OCI-LY1 (cell line): ENCODE data around the gene OR2AT4.
"Not testable (repeated sequence)": the region's sequence is repeated elsewhere in the genome, so short reads cannot be mapped to it uniquely, and the experiment has no call there.

Experiments used
- H2AFZ ChIP-seq: fragments of 200-600 bp; sonication (generic), shearing (Covaris generic); 2 replicates; pipeline ENCODE4 v1.6.0; 2014; ENCODE audit warnings: antibody characterized with exemption, mild to moderate bottlenecking, low read length
- H3F3A ChIP-seq: fragments of 200-600 bp; sonication (generic), shearing (Covaris generic); 2 replicates; pipeline ENCODE4 v1.6.0; 2014; ENCODE audit warnings: mild to moderate bottlenecking, antibody characterized with exemption, low read length, moderate library complexity; ENCODE audit not compliant: insufficient read depth
- H3K27ac ChIP-seq: fragments of 200-600 bp; sonication (generic); 2 replicates; pipeline ENCODE4 v1.5.1; 2014; ENCODE audit warnings: low read length, mixed run types, mild to moderate bottlenecking, low read depth; ENCODE audit not compliant: poor library complexity, severe bottlenecking
- H3K27me3 ChIP-seq: fragments of 200-600 bp; sonication (generic); 2 replicates; pipeline ENCODE4 v1.6.0; 2014; ENCODE audit warnings: antibody characterized with exemption, mild to moderate bottlenecking, low read length, moderate library complexity; ENCODE audit not compliant: insufficient read depth
- H3K36me3 ChIP-seq: fragments of 200-600 bp; sonication (generic); 2 replicates; pipeline ENCODE4 v1.6.1; 2014; ENCODE audit warnings: mild to moderate bottlenecking, antibody characterized with exemption, low read length, moderate library complexity, mixed read lengths; ENCODE audit not compliant: insufficient read depth
- H3K4me1 ChIP-seq: fragments of 200-600 bp; sonication (generic); 2 replicates; pipeline ENCODE4 v1.5.1; 2014; ENCODE audit warnings: mild to moderate bottlenecking, low read length, moderate library complexity; ENCODE audit not compliant: insufficient read depth, severe bottlenecking
- H3K4me2 ChIP-seq: fragments of 200-600 bp; sonication (generic), shearing (Covaris generic); 2 replicates; pipeline ENCODE4 v1.6.1; 2014; ENCODE audit warnings: low read length
- H3K4me3 ChIP-seq: fragments of 200-600 bp; sonication (generic); 2 replicates; pipeline ENCODE4 v1.5.1; 2014; ENCODE audit warnings: low read length, low read depth, mild to moderate bottlenecking, mixed read lengths; ENCODE audit not compliant: poor library complexity, severe bottlenecking
- H3K79me2 ChIP-seq: fragments of 200-600 bp; shearing (Covaris generic); 2 replicates; pipeline ENCODE4 v1.6.1; 2016; ENCODE audit warnings: mixed run types, low read length, mixed read lengths; ENCODE audit not compliant: insufficient read depth
- H3K9ac ChIP-seq: fragments of 200-600 bp; sonication (generic), shearing (Covaris generic); 2 replicates; pipeline ENCODE4 v1.6.1; 2014; ENCODE audit warnings: mild to moderate bottlenecking, low read length, mixed read lengths
- H3K9me2 ChIP-seq: fragments of 200-600 bp; sonication (generic), shearing (Covaris generic); 2 replicates; pipeline ENCODE4 v1.6.1; 2014; ENCODE audit warnings: low read depth, mild to moderate bottlenecking, low read length, mixed read lengths
- H3K9me3 ChIP-seq: fragments of 200-600 bp; shearing (Covaris generic); 2 replicates; pipeline ENCODE4 v1.6.1; 2014; ENCODE audit warnings: low read length, mixed read lengths
- H4K20me1 ChIP-seq: fragments of 200-600 bp; sonication (generic), shearing (Covaris generic); 2 replicates; pipeline ENCODE4 v1.6.0; 2016; ENCODE audit warnings: mild to moderate bottlenecking, low read length; ENCODE audit not compliant: insufficient read depth
- EZH2 ChIP-seq: fragments of 200-600 bp; sonication (generic), shearing (Covaris generic); IDR thresholded peaks from 2 replicates; pipeline ENCODE4 v1.8.0; 2017; ENCODE audit warnings: borderline replicate concordance, mixed run types, mild to moderate bottlenecking, antibody characterized with exemption, low read length, moderate library complexity, mixed read lengths
- TF ChIP-seq, protein P1 (sequence below): fragments of 200-600 bp; sonication (generic), shearing (Covaris generic); IDR thresholded peaks from 2 replicates; pipeline ENCODE4 v1.5.1; 2017; ENCODE audit warnings: mild to moderate bottlenecking, antibody characterized with exemption, low read length, moderate library complexity, mixed read lengths

The OR2AT4 gene

DNA sequence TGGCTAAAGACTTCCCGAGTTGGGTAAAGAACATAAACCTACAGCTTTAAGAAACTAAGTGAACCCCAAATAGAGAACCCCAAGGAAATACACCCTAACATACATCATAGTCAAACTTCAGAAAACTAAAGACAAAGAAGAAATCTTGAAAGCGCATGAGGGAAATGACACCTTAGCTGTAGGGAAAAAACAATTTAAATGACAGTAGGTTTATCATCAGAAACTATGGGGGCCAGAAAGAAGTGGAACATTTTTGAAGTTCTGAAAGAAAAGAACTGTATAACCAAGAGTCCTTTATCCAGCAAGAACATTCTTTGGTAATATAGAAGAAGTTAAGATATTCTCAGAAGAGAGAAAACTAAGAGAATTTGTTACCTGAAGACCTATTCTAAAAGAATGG lies 15.5 kb upstream of the OR2AT4 start:
- no peak overlapping the region for H3K27ac ChIP-seq
- H3K4me2 ChIP-seq: no peak overlapping the region
- H3F3A ChIP-seq: no peaks in the 10 kb centered on the region
- no peak overlapping the region for H3K9ac ChIP-seq
- H3K9me3 ChIP-seq: 0 out of 2 replicates have a peak, but pooled peaks cover 2% of the 10 kb centered on the region
- no peaks in the 10 kb centered on the region for H3K79me2 ChIP-seq
- no peaks in the 10 kb centered on the region for H3K9me2 ChIP-seq
- H2AFZ ChIP-seq: no peak overlapping the region
- TF ChIP-seq EZH2: no peak
- TF ChIP-seq, protein P1, sequence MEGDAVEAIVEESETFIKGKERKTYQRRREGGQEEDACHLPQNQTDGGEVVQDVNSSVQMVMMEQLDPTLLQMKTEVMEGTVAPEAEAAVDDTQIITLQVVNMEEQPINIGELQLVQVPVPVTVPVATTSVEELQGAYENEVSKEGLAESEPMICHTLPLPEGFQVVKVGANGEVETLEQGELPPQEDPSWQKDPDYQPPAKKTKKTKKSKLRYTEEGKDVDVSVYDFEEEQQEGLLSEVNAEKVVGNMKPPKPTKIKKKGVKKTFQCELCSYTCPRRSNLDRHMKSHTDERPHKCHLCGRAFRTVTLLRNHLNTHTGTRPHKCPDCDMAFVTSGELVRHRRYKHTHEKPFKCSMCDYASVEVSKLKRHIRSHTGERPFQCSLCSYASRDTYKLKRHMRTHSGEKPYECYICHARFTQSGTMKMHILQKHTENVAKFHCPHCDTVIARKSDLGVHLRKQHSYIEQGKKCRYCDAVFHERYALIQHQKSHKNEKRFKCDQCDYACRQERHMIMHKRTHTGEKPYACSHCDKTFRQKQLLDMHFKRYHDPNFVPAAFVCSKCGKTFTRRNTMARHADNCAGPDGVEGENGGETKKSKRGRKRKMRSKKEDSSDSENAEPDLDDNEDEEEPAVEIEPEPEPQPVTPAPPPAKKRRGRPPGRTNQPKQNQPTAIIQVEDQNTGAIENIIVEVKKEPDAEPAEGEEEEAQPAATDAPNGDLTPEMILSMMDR: no peak
- no peaks in the 10 kb centered on the region for H3K4me1 ChIP-seq
- no peak overlapping the region for H3K4me3 ChIP-seq
- H3K36me3 ChIP-seq: no peaks in the 10 kb centered on the region
- no peaks in the 10 kb centered on the region for H3K27me3 ChIP-seq
- no peaks in the 10 kb centered on the region for H4K20me1 ChIP-seq

DNA sequence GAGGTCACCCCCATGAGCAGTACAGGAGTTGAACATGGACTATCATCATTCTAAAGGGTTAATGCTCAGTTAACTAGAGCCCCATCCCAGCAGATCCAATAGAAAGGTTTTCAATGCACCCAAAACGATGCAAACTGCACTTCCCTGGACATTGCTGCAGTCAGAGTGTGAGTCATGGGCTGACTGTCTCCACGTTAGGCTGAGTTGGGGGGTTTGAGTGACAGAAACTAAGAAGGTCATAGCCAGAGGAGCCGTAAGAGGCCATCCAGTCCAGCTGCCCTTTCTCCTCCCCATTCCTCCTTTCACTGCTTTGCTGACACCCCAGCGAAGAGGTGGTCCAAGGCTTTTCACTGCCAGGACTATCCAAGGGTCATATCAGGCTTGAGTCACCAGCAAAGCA lies 10.5 kb upstream of the OR2AT4 start:
- 0 out of 2 replicates have a peak, but pooled peaks cover 2% of the 10 kb centered on the region for H3K9me3 ChIP-seq

DNA sequence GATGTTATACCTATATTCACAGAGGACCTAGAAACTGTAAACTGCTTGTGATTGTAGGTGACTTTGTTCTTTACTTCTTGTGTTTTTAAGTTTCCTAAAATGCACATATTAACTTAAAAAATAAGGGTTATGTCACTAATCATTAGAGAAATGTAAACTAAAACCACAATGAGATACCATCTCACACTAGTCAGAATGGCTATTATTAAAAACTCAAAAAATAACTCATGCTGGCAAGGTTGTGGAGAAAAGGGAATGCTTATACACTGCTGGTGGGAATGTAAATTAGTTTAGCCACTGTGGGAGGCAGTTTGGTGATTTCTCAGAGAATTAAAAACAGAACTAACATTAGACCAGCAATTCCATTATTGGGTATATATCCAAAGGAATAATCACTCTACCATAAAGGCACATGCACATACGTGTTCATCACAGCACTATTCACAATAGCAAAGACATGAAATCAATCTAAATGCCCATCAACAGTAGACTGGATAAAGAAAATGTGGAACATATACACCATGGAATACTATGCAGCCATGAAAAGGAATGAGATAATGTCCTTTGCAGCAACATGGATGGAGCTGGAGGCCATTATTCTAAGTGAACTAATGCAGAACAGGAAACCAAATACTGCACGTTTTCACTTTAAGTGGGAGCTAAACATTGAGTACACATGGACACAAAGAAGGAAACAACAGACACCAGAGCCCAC lies 9.4 kb upstream of the OR2AT4 start:
- H3K4me1 ChIP-seq, H3K4me3 ChIP-seq, H2AFZ ChIP-seq, H3K9ac ChIP-seq, H3K27me3 ChIP-seq, H3K9me3 ChIP-seq, H3K36me3 ChIP-seq, H3K4me2 ChIP-seq, H3K27ac ChIP-seq, H4K20me1 ChIP-seq, H3K9me2 ChIP-seq, H3F3A ChIP-seq, H3K79me2 ChIP-seq: not testable (repeated sequence)

More for the DNA sequence above, 10.5 kb upstream of the OR2AT4 start:
- TF ChIP-seq, protein P1: no peak
- no peak for TF ChIP-seq EZH2
- H3K36me3 ChIP-seq: no peaks in the 10 kb centered on the region
- no peak overlapping the region for H3K4me3 ChIP-seq
- no peak overlapping the region for H3K27ac ChIP-seq
- H3K9me2 ChIP-seq: no peaks in the 10 kb centered on the region
- no peaks in the 10 kb centered on the region for H3K79me2 ChIP-seq
- no peaks in the 10 kb centered on the region for H3K4me1 ChIP-seq
- 0 out of 2 replicates have a peak, but pooled peaks cover 2% of the 10 kb centered on the region for H3F3A ChIP-seq
- no peak overlapping the region for H3K9ac ChIP-seq
- H2AFZ ChIP-seq: no peak overlapping the region
- no peaks in the 10 kb centered on the region for H4K20me1 ChIP-seq
- no peak overlapping the region for H3K4me2 ChIP-seq
- H3K27me3 ChIP-seq: no peaks in the 10 kb centered on the region

DNA sequence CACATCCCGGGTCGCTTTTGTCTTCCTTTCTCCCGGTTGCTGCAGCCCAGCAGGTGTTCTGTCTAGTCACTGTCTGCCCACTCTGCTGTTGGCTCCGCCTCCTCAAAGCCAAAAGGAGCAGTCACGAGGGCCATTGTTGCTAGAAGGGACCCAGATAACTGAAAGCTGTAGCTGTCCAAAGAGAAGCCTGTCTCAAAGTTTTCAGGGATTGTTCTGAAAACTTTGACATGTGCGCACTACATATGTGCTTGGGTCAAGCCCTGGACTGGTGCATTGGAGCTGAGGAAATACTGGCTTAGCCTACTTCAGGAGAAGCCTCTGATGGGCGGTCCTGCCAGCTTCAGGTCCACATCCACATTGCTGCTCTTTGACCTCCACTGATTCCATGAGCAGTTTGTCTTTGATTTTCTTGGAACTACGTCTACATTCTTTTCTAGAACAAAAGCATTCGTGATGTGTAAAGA lies 8.8 kb upstream of the OR2AT4 start:
- no peaks in the 10 kb centered on the region for H3K4me1 ChIP-seq
- no peaks in the 10 kb centered on the region for H4K20me1 ChIP-seq
- H3F3A ChIP-seq: 0 out of 2 replicates have a peak, but pooled peaks cover 3% of the 10 kb centered on the region
- H3K36me3 ChIP-seq: no peaks in the 10 kb centered on the region
- H3K9me3 ChIP-seq: no peaks in the 10 kb centered on the region
- H3K4me2 ChIP-seq: no peak overlapping the region
- no peak overlapping the region for H3K9ac ChIP-seq
- no peak overlapping the region for H2AFZ ChIP-seq
- TF ChIP-seq, protein P1: no peak
- no peak for TF ChIP-seq EZH2
- H3K4me3 ChIP-seq: no peak overlapping the region
- no peaks in the 10 kb centered on the region for H3K27me3 ChIP-seq
- no peaks in the 10 kb centered on the region for H3K79me2 ChIP-seq
- no peaks in the 10 kb centered on the region for H3K9me2 ChIP-seq
- no peak overlapping the region for H3K27ac ChIP-seq
